GM18517 (cell line): Measurements from ENCODE around the gene SOX21.

Experiments used
- ATAC-seq: cut with Tn5 transposase; IDR thresholded peaks from one replicate; pipeline ENCODE4 v1.9.1; 2021; ENCODE audit warnings: mild to moderate bottlenecking, moderate library complexity; ENCODE audit not compliant: unreplicated experiment

SOX21 gene

DNA sequence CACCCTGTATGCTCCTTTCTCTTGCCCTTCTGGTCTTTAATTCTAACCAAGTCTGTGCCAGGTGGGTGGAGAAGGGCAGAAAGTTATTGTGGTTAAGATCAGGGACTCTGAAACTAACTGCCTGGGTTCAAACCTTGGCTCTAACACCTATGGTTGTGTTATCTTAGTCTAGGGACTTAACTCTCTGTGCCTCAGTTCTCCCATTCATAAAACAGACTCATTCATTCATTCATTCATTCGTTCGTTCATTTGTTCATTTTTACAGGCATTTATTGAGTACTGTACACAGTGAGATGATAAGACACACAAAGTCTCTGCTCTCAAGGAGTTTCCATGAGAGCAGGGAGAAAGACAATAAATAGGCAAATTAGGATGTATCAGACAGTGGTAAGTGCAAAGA, 30.1 kb downstream of the SOX21 start:
- ATAC-seq, result no peak

DNA sequence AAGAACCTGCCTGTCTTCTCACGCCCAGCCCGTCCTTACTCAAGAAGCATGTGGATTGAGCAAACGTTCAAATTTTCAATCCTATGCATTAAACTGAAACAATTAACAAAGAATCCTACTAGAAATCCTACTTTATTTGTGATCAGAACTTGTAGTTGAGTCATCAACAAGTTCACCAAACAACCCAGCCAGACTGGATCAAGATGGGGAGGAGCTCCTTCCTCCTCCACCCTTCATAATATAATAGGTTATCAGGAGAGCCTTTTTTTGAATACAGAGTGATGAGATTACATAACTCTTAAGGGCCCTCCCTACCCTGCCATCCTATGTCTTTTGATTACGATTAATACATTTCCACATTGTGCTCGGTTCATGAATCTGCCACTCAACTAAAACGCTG, 32.7 kb downstream of the SOX21 start:
- ATAC-seq, result no peak

- no peak for ATAC-seq
These were observed 33.5 kb downstream of the SOX21 start for GRCh38 chr13:94678845-94679244.

DNA sequence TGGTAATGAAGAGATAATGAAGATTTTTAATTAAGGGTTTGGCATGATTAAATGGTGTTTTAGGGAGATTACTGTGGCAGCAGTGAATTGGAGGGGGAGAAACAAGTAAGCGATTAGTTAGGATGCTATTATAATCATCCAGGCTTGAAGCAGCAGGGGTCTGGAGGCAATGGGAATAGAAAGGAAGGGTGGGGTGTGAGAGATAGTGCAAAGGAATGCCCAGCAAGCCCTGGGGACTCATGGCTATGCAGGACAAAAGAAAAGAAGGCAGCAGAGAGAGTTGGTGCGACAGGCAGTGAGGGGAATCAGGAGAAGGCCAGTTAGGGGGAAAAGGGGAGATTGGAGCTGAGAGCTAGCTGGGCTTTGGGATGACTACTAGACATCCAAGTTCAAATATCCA, 34.5 kb downstream of the SOX21 start:
- ATAC-seq, result no peak

DNA sequence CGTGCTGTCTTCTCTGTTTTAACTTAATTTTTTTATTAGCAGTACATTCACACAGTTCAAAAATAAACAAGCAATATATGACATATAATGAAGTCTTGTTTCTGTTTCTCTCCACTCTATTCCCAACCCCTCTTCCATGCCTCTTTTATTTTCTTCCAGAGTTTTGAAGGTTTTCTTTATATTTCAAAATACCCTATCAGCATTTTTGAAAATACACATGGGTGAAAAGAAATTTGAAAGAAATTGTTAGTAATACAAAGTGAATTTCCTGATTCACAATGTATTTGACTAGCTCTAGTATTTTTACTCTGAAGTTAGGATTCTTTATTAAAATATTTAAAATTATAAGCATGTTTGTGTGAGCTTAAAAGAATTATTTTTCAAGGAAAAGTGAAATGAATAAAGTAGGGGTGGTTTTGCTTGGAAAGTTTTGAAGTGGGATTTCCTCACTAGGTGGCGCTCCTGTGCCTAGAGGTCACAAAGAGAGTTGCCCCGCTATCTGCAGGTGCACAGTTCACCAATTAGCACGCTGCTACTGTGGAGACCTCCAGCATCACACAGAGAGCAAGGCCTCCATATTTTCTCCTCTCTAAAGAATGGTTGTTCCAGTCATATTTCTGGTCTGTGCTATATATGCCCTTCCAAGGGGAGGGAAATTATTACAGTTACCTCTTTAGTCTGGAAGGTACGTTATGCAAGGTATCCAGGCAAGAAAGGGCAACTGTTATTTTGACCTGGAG, 37.6 kb downstream of the SOX21 start:
- peak; percentile 56 for ATAC-seq

GRCh38 chr13:94673851-94674250, 38.5 kb downstream of the SOX21 start:
- no peak for ATAC-seq

DNA sequence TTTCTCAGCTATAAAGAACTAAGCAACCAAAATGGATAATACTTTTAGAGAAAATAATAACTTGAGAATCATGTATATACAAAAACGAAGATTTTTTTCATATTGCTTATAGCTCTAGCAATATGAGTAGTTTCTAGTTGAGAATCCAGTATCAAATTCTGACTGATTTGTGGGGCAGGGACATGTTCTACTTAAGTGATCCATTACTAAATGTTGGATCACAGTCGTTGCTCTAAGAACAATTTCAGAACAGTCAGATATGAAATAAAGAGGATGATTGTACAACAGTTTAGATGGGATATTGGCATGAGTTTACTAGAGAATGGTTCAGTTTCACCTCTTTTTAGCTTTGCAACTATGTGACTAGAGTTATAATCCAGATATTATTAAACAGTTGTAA, 39.9 kb downstream of the SOX21 start:
- ATAC-seq, result no peak

DNA sequence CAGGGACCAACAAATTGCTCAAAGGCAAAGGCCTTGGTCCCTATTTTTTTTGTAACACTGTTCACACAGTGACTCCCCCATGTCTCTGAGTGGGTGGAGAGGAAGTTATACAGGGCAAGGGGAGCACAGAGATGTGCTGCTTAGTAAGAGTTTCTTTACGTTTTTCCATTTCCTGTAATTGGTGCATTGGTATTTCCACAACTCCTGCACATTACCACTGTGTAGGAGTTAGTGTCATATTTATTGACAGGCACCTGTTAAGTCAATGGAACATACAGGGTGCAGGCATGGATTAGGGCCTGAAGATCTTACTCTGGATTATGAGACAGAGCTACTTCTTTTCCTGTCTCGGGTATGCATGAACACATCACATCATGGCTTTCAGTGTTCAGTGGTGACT, 45.2 kb downstream of the SOX21 start:
- no peak for ATAC-seq

DNA sequence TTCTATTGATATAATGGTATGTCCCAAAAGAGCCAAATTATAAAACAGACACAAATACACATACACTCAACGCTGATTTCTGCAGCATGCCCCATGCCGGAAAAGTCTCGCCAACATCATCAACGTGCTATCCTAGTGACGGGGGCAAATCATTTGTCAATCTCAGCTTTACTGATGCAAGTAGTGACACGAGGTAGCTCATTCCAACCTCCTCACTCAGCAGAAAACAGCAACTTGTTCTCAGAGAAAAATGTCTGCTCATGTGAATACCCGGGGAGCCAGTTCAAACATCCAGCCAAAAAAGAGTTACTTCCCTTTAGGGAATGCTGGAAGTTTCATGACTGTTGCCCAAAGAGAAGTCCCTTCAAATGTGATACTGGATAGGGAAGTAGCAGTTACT, 46.3 kb downstream of the SOX21 start:
- no peak for ATAC-seq

- no peak for ATAC-seq
These were observed 47.5 kb downstream of the SOX21 start for GRCh38 chr13:94664889-94665288.

DNA sequence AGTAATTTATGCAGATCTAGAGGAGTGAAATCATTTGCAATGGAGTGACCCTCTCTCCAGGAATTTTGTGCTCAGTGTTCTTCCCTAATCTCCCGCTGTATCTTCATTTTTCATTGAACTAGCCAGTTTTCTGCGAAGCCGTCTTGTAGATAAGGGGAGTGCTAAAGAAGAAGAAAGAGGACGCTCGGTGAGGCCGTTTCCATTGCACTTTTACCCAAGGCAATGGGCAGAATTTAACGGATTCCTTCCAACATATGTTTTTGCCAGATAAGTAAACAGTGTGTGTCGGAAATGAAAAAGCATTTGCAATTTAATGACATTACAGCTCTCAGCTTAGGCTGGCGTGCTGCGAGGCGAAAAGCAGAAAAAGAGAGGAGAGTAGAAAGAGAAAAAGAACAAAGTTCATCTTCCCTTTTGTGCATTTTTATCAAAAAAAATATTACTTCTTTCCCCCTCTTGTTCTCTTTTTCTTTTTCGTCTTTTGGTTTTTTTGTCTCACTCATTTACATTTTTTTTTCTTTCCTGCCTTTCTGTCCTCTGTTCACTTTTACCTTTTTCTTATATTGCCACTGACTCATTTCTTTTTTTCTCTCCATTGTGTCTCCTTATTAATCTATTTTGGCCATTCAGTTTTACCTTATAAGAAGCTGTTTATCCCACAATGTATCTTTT, 49.9 kb downstream of the SOX21 start:
- no peak for ATAC-seq

DNA sequence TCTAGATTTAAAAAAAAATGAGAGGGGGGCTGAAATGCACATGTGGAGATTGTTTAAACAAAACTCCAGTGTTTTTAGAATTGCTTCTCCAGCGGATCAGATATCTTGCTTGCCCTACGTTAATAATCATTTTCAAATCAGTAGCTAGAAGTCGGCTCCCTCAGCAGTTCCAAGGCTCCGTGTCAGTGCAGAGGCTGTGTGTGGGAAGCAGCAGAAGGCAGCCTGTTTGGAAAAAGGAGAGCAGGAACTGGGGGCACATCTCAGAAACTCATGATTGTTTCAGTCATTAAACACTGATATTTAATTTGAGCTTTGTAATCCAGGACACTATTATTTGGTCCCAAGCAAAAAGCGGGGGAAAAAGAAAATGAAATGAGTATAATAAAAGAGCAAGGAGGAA, 50.9 kb downstream of the SOX21 start:
- ATAC-seq, result no peak

GRCh38 chr13:94660695-94661326, 51.5 kb downstream of the SOX21 start:
- no peak for ATAC-seq
